Fibroblast of skin of back (primary cell): ENCODE measurements around the gene TPCN2.
A peak's percentile ranks its signal among the peaks of the same experiment; 100 is the strongest.

Experiments used
- DNase-seq: peaks from one replicate; pipeline ENCODE4 v3.0.0-alpha.2; 2013

Gene TPCN2

DNA sequence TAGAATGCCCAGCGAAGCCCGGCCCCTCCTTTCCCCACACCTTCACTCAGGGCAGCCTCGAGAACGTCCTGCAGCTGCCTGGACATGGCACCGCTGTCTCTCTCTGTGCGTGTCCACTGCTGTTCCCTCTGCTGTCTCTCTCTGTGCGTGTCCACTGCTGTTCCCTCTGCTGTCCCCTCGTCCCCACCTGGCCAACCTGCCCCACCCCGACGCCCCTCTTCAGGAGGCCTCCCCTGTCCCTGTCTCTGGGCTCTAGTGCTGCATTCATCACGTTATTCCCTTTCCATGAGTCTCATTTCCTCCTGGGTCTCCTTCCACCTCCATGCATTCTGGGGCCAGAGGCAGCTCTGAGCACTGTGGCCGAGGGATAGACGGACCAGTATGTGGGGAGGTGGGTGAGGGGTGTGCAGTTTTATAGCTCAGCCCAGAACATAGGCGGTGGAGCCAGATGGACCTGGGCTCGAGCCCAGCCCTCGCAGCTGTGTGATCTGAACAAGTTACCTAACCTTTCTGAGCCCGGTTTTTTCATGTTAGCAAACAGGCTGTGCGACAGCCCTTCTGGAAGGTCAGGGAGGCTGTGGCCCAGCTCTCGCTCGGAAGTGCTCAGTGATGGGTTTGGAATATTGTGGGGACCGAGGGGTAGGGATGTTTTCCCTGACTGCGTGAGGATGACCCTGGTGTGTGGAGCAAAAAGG is 65.1 kb downstream of the TPCN2 start:
- no peak for DNase-seq

DNA sequence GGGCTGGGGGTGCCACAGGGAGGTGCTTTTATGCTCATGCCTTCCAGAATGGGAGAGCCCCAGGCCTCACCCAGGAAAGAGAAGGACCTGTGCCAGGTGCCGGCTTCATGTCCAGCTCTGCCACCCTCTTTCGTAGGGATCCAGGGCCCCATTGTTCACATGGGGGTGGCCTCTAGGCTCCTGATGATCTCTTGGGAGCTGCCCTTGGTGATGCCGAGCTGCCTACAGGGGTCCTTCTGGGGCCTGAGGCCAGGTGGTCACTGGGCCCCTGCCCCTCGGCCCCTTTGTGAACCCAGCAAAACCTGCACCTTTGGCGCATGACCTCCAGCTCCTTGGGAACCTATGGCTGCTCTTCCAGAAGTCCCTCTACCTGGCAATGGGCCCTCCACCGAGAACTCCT is 65.6 kb downstream of the TPCN2 start:
- DNase-seq: no peak

DNA sequence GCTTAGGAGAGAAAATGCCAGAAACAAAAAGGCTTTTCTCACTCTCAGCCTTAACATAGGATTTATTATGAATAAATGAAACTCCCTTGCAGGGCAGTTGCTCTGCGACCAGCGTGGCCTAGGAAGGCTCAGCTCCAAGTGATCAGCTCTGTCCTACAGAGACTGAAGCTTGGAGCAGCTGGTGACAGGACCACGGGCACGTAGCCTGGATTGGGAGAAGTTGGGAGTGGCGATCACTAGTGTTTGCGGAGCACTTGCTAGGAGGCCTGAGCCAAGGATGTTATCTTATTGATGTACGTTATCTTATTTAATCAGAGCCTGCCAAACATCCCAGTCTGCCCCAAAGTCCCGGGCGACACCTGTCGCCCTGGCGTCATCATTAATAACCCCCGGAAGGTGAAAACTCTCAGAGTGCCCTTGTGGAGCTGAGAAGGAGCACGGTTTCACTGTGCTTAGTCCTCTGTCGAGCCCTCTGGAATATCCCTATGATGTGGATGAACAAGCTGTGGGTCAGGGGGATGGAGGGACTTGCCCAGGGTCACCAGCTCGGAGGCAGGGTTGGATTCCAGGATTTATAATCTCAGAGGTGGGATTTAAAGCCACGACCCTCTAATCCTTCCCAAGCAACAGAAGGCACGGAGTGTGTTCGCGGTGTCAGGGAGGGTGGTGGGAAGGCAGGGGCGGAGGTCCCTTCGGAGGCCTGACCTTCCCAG is 66.2 kb downstream of the TPCN2 start:
- DNase-seq: no peak

DNA sequence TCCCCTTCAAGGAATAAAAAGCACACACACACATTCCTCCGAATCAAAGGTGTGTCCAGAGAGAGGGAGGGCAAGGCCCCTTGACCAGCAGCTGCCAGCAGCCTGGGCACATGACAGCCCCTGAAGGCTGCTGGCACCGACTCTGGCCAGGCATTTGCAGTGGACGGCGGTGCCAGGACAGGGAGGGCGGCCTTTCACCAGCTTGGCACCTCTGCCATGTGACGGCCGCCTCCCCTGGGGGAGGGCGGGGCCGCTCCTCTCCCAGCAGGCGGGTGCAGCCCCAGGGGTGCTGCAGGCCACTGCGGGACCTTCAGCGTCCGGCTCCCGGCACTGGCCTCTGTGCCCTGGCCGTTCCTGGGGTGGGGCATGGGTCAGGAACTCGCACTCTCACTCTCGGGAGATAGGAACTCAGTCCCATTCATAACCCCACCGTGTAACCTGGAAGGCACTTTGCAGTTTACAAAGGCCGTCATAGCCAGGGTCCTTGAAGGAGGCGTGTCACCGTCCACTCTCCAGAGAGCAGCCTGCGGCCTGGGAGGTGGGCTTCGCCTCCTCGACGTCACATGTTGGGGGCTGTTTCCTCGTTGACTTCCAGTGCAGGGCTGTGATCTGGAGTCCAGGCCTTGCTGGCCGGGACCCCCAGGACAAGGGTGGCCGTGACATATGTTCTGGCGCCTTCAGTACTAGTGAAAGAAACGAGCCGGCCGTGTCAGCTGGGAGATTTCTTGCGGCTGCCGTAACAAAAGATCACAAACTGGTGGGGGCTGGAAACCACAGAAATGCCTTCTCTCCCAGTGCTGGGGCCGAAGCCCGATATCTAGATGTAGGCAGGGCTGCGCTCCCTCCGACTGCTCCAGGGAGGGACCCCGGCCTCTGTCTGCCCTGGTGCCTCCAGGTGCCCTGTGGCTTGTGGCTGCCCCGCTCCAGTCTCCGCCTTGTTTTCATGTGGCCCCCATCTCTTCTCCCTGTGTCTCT is 67.1 kb downstream of the TPCN2 start:
- no peak for DNase-seq

DNA sequence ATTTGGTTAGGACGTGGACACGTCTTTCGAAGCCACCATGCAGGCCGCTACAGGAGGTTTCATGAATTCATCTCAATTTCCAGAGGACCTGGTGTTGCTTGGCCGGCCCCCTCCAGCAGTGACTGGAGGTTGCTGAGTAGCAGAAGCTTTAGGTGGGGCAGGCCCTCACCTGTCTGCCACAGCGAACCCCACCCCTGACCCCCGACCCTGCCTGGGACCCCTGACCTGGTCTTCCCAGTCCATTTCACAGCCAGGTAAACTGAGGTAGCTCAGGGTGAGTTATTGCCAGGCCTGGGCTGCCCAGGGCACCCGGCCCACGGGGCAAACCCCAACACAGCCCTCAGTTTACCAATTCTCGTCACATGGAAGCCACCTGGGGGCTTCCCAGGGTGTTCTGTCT is 67.9 kb downstream of the TPCN2 start:
- no peak for DNase-seq

DNA sequence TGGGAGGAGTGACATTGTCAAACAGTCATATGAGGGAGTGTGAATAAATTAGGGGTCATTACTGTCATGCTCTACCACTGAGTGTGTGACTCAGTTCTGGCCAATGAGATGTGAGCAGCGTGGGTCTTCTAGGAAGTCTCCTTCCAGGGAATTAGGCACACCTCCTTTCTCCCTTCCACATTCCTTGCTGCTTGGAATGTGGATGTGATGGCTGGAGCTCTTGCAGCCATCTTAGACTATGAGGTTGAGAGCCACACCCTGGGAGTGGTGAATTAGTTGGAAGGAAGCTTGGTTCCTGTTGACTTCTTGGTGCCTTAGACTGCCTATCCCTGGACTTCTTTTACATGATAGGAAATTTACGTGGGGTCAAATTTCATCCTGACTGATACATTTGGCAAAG is 70.5 kb downstream of the TPCN2 start:
- DNase-seq: peak; percentile 11

DNA sequence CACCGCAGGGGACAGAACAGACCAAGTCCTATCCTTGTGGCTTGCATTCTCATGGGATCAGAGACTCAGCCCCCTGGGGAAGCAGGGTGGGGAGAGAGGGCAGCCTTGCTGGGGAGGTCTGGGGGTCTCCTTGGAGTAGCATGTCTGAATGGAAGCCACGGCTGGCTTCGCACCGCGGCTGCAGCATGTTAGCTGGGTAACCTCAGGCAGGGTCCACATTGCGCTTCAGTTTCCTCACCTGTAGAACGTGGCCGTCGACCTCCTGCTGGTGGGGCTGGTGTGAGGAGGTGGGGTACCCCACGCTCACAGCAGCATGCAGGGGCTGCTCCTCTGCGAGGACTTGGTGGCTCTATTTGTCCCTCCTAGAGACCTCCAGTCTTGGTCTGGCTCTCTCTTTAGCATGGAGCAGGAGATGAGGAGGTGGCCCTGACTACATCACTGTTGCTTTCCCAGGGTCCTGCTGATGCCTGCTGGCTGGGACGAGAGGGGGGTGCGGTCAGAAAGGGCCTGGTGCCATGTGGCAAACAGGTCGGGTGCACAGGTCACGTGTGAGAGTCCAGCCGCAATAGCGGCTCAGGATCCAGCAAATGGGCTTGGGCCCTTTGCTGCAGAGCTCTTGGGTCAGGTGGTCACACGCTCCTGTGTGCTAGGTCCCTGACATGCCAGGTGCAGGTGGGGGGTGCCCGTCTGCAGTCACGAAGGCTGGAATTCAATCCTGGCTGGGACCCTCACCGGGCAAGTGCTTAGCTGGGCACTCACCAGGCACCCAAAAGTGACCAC is 71.6 kb downstream of the TPCN2 start:
- DNase-seq: no peak

DNA sequence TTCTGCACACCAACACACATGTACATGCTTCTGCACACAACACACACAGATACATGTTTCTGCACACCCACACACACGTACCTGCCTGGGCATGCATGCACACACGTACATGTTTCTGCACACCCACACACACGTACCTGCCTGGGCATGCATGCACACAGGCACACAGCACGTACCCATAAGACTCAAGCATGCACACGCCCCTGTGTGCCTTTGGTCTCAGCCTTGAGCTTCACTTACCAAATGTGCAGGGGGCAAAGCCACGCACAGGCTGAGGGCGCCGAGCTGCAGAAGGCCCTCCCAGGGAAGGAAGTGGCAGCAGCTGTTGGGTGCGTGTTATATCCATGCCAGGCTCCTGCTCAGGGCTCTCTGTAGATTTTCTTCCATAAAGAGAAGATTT is 72.3 kb downstream of the TPCN2 start:
- no peak for DNase-seq

DNA sequence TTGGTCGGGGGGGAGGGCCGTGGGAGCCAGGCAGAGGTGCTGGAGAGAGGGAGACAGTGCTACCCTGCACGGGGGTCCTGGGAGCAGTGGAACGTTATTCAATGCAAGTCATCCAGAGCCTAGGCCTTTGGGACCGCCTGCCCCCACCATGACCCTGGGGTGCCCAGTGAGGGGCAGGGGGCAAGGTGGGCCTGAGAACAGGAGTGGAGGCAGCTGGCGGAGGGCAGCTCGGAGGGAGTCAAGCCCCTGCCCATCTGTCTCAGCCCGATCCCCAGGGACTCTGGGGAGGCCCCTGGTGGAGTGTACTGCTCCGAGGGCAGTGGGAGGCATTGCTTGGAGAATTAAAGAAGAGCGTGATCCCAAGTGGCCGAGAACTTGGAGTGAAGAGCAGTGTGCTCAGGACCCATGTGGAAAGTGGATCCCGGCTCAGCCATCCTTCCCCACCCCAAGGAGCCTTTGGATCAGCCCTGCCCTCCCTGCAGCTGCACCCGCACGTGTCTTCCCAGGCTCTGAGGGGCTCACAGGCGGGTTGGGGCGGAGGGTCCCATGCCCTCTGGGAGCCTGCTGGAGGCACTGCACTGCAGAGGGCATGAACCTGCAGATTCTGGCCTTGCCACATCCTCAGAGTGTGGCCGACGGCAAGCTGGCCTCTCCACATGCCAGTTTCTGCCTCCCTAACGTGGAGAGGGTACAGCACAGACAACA is 73.0 kb downstream of the TPCN2 start:
- DNase-seq: no peak

DNA sequence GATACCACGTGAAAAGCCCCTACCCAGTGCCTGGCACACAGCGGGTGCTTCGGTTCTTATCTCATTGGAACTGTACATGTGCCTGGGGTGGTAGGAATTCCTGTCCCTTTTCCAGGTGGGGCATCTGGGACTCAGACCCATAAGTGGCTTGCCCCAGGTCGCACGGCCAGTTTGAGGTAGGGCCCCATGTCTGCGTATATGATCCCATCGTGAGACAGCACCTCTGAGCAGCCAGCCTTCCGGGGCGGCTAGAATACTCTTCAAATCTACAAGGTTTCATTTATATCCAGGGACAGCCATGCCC is 73.5 kb downstream of the TPCN2 start:
- DNase-seq: no peak

DNA sequence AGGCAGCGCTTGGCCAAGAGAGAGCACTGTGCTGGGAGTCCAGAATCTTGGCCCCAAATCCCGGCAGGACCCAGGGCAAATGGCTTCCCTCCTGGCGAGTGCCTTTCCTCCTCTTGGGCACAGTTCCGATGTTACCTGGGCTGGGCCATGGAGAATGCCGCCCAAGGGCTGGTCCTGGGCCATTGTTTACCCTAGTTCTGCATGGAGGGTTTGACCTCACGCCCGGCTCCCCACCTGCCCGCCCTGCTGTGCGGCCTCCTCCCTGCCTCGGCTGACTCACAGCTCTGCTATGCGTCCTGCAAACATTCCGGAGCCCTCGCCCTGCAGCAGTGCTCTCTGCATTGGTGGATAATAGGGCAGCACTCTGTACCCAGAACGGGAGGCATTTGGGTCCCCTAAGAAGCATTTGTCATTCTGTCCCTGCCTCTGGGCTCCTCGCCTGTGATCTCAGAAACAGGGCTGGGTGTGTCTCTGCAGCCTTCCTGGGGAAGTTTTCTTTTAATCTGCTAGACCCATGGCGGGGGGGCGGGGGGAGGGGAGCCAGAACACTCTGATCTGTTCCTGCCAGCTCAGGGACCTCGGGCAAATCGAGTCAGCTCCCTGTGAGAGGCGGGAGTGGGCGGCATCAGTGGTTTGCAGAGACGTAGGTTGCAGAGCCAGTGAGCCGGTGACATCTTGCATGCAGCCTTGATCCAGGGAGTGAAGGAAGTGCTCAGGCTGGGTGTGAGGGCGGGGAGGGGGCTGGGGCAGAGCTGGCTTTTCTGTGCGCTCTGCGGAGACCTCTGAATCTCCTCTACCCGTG is 74.1 kb downstream of the TPCN2 start:
- DNase-seq: peak; percentile 91

DNA sequence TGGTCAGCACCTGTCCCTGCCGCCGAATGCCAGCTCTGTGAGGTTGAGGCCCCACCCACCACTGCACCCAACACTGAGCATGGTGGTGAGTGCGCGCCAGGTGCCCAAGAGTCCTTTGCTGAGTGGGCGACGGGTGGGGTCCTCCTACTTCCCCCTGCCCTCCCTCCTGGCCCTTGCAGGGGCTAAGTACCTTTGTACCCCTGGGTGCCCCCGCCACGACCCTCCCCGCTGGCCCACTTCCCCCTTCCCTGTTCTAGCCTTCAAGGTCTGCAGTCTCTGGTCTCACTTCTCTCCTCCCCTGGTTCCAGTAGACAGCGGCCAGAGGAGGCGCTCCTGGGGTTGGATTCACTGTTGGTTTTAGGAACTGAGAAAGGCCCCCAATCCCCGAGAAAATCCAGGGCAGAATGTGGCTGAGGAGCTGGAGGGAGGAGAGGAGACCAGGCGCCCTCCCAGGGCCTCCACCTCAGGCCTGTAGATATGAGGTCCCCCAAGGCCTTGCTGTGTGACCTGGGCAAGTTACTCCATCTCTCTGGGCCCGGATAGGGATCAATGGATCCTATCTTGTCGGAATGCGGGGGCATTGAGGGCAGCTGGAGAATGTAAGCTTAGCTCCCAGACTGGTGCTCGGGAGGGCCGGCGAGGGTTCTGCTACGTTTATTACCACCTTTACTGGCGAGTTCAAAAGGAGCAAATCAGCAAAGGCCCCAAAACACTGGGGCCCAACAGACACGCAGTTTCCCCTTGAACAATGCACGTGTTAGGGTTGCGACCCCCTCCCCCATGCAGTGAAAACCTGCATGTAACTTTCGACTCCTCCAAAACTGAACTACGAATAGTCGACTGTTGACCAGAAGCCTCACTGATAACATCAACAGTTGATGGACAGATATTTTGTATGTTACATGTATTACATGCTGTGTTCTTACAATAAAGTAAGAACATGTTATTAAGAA is 75.1 kb downstream of the TPCN2 start:
- no peak for DNase-seq

DNA sequence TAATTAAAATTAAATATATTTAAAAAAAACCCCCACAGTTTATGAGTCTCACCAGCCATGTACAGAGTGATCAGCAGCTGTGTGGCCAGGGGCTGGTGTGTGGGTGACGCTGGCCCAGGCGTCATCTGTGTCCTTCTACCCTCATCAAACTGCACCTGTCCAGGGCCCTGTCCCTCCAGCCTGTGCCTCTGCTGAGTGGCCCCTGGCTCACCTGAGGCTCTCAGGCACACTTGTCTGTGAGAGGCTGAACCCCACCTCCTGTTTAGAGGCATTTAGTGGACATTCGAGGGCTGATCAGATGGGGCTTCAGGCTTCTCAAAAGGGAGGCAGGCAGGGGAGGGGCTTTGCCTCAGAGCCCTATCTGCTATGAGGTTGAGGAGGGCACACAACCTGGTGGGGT is 77.1 kb downstream of the TPCN2 start:
- no peak for DNase-seq

DNA sequence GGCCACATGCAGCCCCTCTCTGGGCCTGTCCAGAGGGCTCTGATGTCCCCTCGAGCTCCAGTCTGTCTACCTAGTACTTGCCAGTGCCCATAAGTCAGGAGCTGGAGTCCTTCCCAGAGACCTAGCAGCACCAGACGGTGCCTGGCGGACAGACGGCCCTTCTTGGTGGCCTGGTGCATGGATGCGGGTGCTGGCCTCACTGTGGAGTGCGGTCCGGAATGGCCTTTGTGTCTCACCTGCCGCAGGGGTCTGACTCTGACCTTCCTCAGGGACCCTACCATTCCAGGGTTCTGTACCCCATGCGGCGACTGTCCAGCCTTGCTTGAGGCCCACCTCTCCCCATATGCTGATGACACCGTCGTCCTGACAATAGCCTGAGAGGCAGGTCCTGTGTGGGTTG is 77.6 kb downstream of the TPCN2 start:
- no peak for DNase-seq

DNA sequence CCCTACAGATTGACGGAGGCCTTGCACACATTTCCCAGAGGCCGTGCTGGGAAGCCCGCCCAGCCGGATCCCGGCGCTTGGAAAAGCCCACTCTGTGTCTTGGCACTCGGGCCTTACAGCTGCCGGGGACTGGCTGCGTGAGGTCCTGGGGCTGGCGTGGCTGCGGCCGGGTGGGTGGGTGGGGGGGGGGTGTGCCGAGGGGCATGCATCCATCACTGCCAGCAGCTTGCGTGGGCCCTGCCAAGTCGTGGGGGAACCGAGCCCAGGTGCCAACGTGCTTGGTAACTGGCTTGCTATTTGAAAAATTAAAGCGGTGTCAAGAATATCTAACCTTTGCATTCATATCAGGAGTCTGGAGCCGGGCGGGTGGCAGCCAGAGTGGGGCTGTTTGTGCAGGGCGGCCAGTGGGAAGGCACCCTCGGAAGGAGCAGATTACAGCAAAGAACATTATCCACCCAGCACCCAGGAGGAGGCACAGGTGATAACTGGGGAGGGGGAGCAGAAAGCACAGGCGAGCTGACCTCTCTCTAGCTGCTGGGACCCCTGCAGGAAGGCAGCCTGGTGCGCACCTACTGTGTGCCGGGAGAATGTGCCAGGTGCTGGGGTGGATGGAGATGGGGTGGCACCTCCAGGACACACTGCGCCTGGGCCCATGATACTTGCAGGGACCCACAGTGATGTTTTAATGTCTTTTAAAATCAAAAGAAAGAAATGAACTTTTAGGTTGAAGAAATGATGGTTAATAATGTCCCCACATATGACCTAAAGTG is 78.5 kb downstream of the TPCN2 start:
- no peak for DNase-seq

DNA sequence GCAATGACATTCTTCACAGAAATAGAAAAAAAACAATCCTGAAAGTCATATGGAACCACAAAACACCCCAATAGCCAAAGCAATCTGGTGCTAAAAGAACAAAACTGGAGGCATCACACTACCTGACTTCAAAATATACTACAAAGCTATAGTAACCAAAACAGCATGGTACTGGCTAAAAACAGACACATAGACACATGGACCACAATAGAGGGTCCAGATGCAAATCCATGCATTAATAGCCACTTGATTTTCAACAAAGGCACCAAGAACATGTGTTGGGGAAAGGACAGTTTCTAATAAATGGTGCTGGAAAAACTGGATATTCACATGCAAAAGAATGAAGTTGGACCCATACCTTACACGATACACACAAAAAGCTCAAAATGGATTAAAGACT is 79.2 kb downstream of the TPCN2 start:
- no peak for DNase-seq

DNA sequence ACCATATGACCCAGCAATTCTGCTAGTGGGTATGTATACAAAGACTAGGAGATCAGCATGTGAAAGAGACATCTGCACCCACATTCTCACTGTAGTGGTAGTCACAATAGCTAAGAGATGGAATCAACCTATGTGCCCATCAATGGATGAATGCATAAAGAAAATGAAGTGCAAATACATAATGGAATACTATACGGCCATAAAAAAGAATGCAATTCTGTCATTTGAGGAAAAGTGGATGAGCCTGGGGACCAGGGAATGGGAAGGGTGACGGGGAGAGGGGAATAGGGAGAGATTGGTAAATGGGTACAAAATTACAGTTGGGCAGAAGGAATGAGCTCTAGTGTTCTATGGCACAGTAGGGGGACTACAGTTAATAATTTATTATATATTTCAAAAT is 80.3 kb downstream of the TPCN2 start:
- no peak for DNase-seq

DNA sequence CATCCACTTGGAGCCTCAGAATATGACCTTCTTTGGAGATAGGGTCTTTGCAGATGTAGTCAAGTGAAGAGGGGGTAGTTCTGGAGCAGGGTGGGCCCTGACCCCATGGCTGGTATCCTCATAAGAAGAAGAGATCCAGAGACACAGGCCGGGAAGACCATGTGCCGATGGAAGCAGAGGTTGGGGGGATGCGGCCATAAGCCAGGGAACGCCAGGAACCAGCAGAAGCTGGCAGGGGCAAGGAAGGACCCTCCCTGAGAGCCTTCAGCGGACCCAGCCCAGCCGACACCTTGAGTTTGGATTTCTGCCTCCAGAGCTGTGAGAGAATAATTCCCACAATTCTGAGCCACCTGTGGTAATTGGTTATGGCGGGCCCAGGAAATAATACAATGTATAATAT is 80.9 kb downstream of the TPCN2 start:
- no peak for DNase-seq

DNA sequence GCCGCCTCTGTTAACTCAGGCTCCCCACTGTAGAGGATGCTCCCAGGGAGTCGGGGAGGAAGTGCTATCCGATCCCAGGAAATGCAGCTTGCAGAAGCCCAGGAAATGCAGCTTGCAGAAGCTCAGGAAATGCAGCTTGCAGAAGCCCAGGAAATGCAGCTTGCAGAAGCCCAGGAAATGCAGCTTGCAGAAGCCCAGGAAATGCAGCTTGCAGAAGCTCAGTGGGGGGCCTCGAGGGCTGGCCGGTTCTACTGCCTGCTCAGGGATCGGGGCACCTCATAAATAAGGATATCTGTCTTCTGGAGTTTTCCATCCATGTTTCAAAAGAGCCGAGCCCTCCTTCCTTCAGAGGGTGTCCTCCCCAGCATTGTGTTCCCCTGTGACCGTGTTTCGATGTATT is 81.9 kb downstream of the TPCN2 start:
- DNase-seq: no peak
